ENCODE data around the gene STMND1.

GRCh38 chr6:17125407-17125806, 23.6 kb downstream of the STMND1 start:
- no peak for TF ChIP-seq CTCF (IDR thresholded peaks at IDR 0.05; ENCODE audit: control extremely low read depth in 1 of 3, insufficient read depth in 1 of 3, low read depth in 1 of 3, low read length in 3 of 3)
- TF ChIP-seq SIN3A (conservative IDR thresholded peaks at IDR 0.05 in 1 of 2, IDR thresholded peaks at IDR 0.05 in 1 of 2; ENCODE audit: low read depth in 1 of 2, low read length in 2 of 2): no peak
- TF ChIP-seq KDM5A (IDR thresholded peaks at IDR 0.05; ENCODE audit: low read length): no peak
- no peak for TF ChIP-seq POLR2A (IDR thresholded peaks at IDR 0.05; ENCODE audit: control extremely low read depth in 1 of 2, low read depth in 2 of 2, low read length in 2 of 2)
- TF ChIP-seq YY1 (IDR thresholded peaks at IDR 0.05; ENCODE audit: low read depth, low read length): no peak
- no peak for TF ChIP-seq CTBP2 (IDR thresholded peaks at IDR 0.05; ENCODE audit: borderline replicate concordance, insufficient read depth, insufficient read length, low read length)
- no peak for TF ChIP-seq TEAD4 (IDR thresholded peaks at IDR 0.05; ENCODE audit: low read depth, low read length)
- no peak for TF ChIP-seq CHD2 (IDR thresholded peaks at IDR 0.05; ENCODE audit: low read length)
- no peak for TF ChIP-seq RAD21 (IDR thresholded peaks at IDR 0.05 in 1 of 2, conservative IDR thresholded peaks at IDR 0.05 in 1 of 2; ENCODE audit: low read depth in 2 of 2, low read length in 2 of 2)
- no peak for TF ChIP-seq TBP (IDR thresholded peaks at IDR 0.05; ENCODE audit: low read depth, low read length)
- no peak for TF ChIP-seq SIX5 (IDR thresholded peaks at IDR 0.05; ENCODE audit: low read depth, low read length)
- TF ChIP-seq USF2 (IDR thresholded peaks at IDR 0.05; ENCODE audit: low read length): no peak

Measured in H1 (cell line).